GM21825 (cell line): Measurements from ENCODE around the gene OR2T2.
"Not testable (repeated sequence)": the region's sequence is repeated elsewhere in the genome, so short reads cannot be mapped to it uniquely, and the experiment has no call there.

ENCODE experiments used
- ATAC-seq: cut with Tn5 transposase; IDR thresholded peaks from one replicate; pipeline ENCODE4 v1.9.1; 2021; ENCODE audit warnings: mild to moderate bottlenecking, moderate library complexity; ENCODE audit not compliant: unreplicated experiment

OR2T2 gene

GRCh38 chr1:248449821-248450465 is 4.5 kb downstream of the OR2T2 start:
- not testable (repeated sequence) for ATAC-seq

GRCh38 chr1:248450466-248451145 is 5.2 kb downstream of the OR2T2 start:
- ATAC-seq = peak; percentile 58

- ATAC-seq = not testable (repeated sequence)
Measured at GRCh38 chr1:248453619-248454018, 8.2 kb downstream of the OR2T2 start.

- ATAC-seq = not testable (repeated sequence)
Measured at GRCh38 chr1:248455045-248455444, 9.6 kb downstream of the OR2T2 start.

GRCh38 chr1:248456635-248457034 is 11.2 kb downstream of the OR2T2 start:
- not testable (repeated sequence) for ATAC-seq

GRCh38 chr1:248459117-248459516 is 13.7 kb downstream of the OR2T2 start:
- ATAC-seq = not testable (repeated sequence)

GRCh38 chr1:248471154-248471553 is 25.7 kb downstream of the OR2T2 start:
- ATAC-seq = no peak

- not testable (repeated sequence) for ATAC-seq
Measured at GRCh38 chr1:248472111-248472510, 26.7 kb downstream of the OR2T2 start.

- not testable (repeated sequence) for ATAC-seq
Measured at GRCh38 chr1:248473051-248473450, 27.6 kb downstream of the OR2T2 start, which contains the start of gene OR2T3. Gene OR2T3 (plus strand): TSS chr1:248473351. CDS start chr1:248473351, 0 bp downstream.

GRCh38 chr1:248475660-248476059 is 30.2 kb downstream of the OR2T2 start:
- peak; percentile 84 for ATAC-seq

- not testable (repeated sequence) for ATAC-seq
Measured at GRCh38 chr1:248481686-248482579, 36.5 kb downstream of the OR2T2 start.

GRCh38 chr1:248488289-248488688 is 42.9 kb downstream of the OR2T2 start, which contains the start of gene OR2T5:
Gene OR2T5 (plus strand): TSS chr1:248488589. CDS start chr1:248488589, 0 bp downstream.
- ATAC-seq = not testable (repeated sequence)

GRCh38 chr1:248496661-248497060 is 51.2 kb downstream of the OR2T2 start:
- ATAC-seq = not testable (repeated sequence)

- not testable (repeated sequence) for ATAC-seq
Measured at GRCh38 chr1:248500305-248501035, 55.0 kb downstream of the OR2T2 start.
